ENCODE data around the gene ANGPTL8.

Gene ANGPTL8

DNA sequence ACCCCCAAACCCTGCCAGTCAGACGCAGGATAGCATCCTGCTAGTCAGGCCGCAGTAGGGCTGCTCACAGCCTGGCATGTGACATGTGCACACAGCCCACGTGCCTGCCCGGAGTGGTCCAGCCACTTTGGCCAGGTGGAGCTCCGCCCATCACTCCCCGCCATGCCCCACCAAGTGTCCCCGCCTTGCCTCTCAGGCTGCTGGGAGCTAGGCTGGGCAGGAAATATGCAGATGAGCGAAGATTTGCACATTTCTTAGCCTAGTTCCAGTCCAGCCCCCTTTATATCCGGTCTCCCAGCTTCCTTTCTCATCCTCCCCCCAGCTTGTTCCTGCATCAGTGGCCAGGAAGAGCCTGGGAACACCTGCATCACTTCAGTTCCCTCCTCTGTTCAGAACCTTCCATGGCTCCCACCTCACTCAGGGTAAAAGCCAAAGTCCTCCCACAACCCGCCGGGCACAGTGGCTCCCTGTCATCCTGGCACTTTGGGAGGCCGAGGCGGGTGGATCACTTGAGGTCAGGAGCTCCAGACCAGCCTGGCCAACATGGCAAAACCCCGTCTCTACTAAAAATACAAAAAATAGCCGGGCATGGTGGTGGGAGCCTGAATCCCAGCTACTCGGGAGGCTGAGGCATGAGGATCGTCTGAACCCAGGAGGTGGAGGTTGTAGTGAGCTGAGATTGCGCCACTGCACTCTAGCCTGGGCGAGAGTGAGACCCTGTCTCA lies 25.2 kb downstream of the ANGPTL8 start:
- no peak for DNase-seq

DNA sequence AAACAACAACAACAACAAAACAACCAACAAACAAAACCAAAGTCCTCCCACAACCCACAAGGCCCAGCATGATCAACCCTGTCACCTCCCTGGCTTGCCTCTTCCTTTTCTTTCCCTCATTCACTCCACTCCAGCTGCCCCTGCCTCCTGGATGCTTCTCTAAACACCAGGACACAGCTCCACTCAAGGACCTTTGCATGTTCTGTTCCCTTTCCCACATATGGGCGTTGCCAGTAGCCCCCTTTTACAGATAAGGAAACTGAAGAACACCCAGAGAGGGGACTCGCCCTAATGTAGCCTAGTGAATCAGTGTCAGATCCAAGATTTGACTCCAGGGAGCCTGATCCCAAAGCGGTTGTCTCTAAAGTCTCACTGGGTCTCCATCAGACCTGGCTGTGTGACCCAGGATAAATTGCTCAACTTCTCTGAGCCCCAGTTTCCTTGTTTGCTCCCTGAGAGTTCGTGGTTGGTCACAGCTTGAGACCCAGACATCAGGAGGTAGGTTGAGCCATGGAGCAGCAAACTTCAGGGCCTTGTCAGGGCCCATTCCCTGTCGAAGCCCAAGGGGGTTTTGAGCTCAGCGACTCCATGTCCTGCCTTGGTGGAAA lies 25.9 kb downstream of the ANGPTL8 start:
- no peak for DNase-seq

DNA sequence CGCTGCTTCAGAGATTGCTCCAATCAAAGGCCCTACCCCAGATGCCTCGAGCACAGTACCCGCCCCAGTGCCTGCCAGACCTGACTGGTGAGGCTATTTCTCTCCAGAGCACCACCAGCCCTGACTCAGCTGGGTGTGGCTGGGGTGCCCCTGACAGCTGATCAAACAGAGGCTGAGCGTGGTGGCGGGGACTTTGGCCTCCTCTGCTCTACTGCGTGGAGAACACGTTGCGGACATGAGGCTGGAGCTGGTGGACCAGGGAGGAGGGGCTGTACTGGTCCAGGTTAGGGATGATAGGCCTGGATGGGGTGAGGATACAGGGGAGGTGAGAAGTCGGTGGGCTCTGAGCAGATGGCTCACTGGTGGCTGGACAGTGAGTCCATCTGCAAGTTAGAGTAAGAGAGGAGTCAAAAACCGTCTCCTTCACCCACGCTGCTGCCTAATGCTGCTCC lies 26.4 kb downstream of the ANGPTL8 start:
- DNase-seq: no peak

DNA sequence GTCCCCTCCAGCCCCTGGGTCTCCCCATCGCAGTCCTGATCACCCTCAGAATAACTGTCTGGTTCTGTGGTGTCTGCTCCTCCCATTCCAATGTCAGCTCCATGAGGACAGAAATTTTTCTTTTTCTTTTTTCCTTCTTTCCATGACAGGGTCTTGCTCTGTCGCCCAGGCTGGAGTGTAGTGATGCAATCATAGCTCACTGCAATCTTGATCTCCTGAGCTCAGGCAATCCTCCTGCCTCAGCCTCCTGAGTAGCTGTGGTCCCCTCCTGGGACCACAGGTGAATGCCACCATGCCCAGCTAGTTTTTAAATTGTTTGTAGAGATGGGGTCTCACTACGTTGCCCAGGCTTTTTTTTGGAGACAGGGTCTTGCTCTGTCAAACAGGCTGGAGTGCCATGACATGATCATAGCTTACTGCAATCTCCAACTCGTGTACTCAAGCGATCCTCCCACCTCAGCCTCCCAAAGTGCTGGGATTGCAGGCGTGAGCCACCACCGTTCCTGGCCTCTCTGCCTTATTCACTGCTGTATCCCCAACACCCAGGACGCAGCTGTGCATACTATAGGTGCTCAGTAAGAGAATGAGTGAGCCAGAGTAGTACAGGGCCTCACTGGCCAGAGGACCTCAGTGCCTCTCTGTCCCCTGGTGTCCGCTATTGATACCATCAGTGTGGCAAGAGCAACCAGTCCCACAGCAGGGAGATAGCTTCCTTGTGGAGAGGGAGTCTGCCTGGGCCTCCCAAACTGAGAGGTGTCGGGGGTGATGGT lies 28.1 kb downstream of the ANGPTL8 start:
- DNase-seq: no peak

DNA sequence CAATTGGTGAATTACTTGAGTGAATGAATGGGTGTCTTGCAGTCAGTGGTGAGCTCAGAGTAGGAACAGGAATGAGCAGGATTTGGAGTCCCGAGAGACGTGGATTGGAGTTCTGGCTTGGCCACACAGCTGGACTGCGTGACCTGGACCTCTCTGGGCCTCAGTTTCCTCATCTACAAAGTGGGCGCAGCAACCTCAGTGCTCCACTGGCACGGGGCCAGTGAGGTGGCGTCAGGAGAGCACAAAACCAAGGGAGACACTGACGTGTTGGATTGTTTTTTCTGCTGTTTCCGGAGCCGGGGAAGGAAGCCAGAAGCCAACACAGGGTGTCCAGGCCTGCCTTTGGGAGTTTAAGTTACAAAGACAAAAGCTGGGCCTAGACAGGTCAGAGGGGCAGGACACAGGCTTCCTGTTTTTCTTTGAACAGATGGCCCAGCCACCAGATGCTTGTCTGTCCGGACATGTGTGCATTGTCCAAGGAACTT lies 29.4 kb downstream of the ANGPTL8 start:
- no peak for DNase-seq

DNA sequence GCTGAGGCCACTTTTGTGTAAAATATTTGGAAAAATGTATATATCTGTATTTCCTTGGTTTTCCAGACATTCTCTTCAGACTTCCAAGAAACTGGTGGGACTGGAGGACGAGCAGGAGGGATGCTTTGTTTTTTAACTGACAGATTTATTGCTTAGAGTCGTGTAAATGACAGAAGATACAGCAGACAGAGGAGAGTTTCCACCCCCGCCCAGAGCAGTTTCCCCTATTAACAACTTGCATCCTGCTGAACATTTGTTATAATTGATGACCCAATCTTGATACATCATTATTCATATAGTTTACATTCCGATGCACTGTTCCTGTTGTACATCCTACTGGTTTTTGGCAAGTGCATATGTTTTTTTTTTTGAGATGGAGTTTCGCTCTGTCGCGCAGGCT lies 30.0 kb downstream of the ANGPTL8 start:
- DNase-seq: no peak

DNA sequence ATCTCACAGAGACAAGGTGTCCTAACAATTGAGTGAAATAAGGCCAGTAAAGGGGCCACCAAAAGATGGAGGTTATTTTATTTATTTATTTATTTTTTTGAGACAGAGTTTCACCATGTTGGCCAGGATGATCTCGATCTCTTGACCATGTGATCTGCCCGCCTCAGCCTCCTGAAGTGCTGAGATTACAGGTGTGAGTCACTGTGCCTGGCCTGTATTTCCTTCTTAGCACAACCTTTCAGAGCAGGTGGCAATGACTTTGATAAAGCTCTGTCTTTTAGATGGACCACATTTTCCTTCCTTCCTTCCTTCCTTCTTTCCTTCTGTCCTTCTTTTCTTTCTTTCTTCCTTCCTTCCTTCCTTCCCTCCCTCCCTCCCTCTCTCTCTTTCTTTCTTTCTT lies 33.9 kb downstream of the ANGPTL8 start:
- DNase-seq: no peak

DNA sequence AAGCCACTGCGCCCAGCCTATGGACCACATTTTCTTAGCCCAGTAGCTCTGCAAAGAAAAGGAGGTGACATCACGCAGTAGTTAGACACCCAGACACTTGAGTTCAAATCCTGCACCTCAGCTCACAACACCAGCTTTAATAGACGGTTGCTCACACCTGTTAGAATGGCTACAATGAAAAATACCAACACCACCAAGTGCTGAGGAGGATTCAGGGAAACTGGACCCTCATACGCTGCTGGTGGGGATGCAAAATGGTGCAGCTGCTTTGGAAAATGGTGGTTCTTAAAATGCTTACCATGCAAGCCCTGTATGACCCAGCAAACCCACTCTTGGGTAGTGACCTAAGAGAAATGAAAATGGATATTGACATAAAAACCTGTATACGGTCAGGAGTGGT lies 34.6 kb downstream of the ANGPTL8 start:
- DNase-seq: no peak

DNA sequence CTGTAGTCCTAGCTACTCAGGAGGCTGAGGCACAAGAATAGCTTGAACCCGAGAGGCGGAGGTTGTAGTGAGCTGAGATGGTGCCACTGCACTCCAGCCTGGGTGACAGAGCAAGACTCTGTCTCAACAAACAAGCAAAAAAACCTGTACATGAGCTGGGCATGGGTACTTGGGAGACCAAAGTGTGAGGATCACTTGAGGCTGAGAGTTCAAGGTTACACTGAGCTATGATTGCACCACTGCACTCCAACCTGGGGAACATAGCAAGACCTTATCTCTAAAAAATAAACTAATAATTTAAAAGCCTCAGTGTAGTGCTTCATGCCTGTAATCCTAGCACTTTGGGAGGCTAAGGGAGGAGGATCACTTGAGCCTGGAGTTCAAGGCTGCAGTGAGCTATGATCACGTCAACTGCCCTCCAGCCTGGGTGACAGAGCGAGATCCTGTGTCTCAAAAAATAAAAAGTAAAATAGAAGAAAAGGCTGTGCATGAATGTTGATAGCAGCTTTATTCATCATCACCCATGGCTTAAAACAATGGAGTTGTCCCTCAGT lies 35.2 kb downstream of the ANGPTL8 start:
- no peak for DNase-seq

DNA sequence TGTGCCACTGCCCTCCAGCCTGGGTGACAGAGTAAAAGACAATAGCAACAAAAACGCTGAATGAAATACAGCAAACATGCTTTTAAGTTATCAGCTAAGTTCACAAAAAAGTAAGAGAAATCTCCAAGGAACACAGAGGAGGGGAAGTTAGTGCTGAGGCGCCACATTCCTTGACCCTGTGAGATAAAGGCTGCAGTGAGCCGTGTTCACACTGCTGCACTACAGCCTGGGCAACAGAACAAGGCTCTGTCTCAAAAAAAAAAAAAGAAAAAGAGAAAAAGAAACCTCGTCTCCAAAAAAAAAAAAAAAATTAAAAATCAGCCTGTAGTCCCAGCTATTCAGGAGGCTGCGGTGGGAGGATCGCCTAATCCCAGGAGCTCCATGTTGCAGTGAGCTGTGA lies 39.3 kb downstream of the ANGPTL8 start:
- no peak for DNase-seq

DNA sequence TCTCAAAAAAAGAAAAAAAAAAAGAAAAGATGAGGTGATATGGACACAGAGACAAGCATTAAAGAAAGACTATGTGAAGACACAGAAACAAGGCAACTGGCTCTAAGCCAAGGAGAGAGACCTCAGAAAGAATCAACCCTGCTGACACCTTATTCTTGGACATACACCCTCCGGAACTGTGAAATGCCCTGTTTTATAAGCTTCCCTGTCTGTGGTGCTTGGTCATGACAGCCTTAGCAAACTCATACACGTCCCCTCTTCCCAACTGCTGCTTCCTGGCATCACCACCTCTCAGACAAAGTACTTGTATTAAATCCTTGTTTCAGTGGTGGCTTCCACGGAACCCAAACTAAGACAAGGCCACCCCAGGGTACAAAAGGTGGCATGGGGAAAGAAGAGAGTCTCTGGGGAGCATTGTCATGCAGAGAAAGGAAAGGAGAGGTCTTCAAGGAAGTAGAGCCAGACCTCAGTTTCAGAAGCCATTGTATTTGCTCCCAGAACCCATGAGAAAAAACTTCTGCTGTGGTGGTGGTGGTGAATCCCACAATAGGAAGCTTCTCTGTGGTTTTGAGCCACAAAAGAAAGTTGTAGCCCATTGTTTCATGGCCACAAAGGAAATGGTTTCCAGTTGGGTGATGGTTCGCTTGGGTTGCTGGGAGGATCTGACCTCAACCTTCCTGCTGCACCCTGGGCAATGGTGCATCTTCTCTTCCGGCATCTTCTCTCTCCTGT lies 40.3 kb downstream of the ANGPTL8 start:
- peak; percentile 48 for DNase-seq

DNA sequence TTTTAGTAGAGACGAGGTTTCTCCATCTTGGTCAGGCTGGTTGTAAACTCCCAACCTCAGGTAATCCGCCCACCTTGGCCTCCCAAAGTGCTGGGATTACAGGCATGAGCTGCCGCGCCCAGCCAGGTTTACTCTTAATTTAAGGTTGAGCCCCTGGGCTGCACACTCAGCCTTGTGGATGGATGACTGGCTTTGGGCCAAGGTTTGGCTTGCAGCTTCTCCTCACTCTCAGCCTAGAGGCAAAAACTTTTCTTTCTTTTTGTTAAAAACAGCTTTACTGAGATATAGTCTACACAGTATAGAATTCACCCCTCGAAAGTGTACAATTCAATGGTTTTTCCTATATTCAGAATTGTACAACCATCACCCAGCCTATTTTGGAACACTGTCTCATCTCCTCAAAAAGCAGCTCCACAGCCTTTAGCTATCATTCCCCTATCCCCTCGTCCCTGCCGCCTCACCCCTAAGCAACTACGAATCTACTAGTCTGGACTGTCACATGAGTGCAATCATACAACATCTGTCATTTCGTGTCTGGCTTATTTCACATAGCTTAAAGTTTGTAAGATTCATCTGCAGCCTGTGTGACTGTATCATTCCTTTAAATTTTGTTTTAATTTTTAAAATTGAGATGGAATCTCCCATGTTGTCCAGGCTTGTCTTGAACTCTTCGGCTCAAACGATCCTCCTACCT lies 42.1 kb downstream of the ANGPTL8 start:
- no peak for DNase-seq

DNA sequence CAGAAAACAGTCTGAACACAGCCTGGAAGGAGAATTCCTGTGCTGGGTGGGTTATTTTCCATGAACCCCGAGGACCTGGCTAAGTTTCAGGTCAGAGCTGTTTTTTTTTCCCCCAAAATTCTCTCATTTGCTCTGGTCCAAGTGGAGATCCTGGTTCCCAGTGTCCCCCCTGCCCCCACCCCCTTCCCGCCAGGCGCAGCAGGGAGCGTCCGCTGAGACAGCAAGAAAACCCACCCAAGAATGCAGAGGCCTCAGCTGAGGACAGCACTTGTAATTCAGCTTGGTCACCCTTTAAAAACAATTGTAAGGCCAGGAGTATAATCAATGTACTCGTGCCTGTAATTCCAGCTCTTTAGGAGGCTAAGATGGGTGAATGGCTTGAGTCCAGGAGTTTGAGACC lies 45.1 kb downstream of the ANGPTL8 start:
- DNase-seq: no peak

DNA sequence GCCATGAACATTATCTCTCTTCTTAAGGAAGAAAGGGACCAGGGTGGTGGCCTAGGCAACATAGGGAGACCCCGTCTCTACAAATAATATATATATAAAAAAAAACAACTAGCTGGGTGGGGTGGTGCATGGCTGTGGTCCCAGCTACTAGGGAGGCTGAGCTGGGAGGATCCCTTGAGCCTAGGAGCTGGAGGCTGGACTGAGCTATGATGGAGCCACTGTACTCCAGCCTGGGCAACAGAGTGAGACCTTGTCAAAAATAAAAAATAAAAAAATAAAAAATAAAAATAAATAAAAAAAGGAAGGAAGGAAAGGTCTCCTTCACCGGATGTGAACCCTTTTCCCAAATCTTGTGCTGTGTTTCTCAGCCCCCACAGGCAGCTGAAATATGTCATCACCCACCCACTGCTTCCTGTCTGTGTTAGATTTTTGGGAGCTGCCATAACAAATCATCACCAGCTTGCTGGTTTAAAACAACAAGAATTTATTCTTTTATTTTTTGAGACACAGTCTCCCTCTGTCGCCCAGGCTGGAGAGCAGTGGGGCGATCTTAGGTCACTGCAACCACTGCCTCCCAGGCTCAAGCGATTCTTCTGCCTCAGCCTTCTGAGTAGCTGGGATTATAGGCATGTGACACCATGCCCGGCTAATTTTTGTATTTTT lies 47.0 kb downstream of the ANGPTL8 start:
- DNase-seq: no peak

DNA sequence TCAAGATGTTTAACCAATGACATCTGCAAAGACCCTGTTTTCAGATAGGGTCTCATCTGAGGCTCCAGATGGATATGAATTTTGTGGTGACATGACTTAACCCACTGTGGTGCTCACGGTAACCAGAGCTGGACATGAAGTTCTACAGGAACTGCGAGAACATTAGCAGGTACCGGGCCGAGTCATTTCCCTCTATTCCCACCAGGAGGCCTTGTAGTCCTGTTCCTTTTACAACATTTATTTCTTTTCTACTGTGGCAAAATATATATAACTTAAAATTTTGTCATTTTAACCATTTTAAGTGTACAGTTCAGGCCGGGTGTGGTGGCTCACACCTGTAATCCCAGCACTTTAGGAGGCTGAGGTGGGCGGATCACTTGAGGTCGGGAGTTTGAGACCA lies 48.9 kb downstream of the ANGPTL8 start:
- no peak for DNase-seq

DNA sequence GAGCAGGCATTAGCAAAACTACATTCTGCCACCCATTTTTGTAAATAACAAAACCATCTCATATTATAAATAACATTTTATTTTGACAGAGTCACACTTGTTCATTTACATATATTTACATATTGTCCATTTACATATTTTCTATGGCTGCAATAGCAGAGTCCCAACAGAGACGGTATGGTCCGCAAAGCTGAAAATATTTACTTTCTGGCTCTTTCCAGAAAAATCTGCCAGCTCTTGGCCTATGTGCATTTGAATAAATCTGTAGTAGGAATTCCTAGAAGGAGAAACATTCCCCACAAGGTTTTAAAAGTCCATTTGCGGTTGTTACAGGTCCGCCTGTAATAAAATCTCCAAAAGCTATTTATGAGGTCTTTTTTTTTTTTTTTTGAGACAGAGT lies 50.8 kb downstream of the ANGPTL8 start:
- DNase-seq: no peak

DNA sequence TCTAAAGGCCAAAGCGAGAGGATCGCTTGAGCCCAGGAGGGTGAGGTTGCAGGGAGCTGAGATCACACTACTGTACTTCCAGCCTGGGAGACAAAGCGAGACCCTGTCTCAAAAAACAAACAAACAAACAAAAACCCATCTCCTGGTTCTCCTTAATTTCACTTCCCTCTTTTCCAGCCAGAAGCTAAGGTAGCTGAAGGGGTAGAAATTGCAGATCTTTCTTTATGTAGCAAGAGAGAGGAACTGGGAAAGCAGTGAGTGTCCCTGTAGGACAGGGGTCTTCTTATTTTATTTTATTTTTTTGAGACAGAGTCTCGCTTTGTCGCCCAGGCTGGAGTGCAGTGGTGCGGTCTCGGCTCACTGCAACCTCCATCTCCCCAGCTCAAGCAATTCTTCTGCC lies 52.0 kb downstream of the ANGPTL8 start:
- no peak for DNase-seq
